AG04449 (cell line): Measurements from ENCODE around the gene TMEM129.

Experiments used
- CTCF ChIA-PET: fragments of 350-600 bp; formaldehyde crosslinking; extraction: SDS; loops from one replicate; lab custom pipeline; 2021; ENCODE audit warnings: antibody characterized with exemption; lab: Yijun Ruan, JAX
- POLR2A ChIA-PET: fragments of 400-600, 350-600 bp; formaldehyde crosslinking; extraction: SDS; loops from one replicate; lab custom pipeline; 2020; ENCODE audit warnings: antibody characterized with exemption, inconsistent platforms; lab: Yijun Ruan, JAX
- DNase-seq: peaks from one replicate; pipeline ENCODE4 v3.0.0-alpha.2; 2010; ENCODE audit warnings: low read depth, low spot score
- H3K4me3 ChIP-seq: 2 replicates; pipeline ENCODE4 v1.5.1; 2011; ENCODE audit warnings: low read depth, mild to moderate bottlenecking, control low read depth, low read length
- TF ChIP-seq, protein P1 (sequence below): IDR thresholded peaks from one replicate; pipeline ENCODE4 v1.5.1; 2011; ENCODE audit warnings: mild to moderate bottlenecking, moderate library complexity, low read length, control low read depth, inconsistent platforms; ENCODE audit not compliant: insufficient read depth; ENCODE audit errors: missing control alignments

Gene TMEM129

DNA sequence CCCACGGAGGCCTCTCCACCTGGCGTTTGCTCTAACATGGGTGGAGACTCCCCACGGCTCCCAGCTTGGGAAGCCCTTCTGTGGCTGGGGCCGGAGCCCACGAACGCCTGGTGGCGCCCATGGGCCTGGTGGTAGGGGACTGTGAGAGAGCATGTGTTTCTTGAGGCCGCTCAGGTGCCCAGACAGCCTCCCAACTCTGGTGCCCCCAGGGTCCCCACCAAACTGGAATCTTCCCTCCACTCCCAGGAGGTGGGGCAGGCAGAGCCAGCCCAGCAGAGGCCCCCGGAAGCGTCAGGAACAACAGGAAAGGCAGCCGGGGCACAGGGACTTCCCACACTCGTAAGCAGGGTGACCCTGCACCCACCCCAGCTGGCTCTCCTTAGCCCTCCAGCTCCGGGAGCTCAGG, 38.7 kb upstream of the TMEM129 start:
- POLR2A ChIA-PET, result no interaction called here

DNA sequence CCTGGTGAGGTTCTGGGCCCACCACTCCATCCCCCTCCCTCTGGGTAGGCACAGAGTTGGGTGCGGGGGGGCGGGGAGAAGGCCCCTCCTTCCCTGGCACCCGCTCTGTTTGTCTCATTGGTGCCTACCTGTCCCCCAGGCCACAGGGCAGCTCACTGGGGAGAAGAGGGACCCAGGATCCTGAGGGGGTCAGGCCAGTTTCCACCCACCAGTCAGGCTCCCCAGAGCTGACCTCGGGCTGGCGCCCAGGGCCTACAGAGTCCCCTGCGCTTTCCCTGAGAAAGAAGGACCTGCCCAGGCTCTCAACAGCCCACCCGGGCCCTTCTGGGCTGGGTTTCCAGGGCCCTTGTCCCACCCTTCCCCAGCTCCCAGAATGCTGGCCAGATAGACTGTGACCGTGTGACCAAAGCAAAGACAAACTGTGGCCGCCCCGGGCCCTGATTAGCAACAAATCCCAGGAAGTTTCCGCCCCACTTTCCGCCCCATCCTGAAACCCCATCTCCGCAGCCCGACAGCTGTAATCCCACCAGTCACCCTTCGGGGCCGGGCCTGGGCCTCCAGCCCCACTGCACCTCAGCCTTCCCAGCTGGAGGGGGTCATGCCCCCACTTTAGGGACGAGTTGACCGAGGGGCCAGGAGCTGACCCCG, 38.2 kb upstream of the TMEM129 start:
- H3K4me3 ChIP-seq, result no peak overlapping the region
- TF ChIP-seq, protein P1, sequence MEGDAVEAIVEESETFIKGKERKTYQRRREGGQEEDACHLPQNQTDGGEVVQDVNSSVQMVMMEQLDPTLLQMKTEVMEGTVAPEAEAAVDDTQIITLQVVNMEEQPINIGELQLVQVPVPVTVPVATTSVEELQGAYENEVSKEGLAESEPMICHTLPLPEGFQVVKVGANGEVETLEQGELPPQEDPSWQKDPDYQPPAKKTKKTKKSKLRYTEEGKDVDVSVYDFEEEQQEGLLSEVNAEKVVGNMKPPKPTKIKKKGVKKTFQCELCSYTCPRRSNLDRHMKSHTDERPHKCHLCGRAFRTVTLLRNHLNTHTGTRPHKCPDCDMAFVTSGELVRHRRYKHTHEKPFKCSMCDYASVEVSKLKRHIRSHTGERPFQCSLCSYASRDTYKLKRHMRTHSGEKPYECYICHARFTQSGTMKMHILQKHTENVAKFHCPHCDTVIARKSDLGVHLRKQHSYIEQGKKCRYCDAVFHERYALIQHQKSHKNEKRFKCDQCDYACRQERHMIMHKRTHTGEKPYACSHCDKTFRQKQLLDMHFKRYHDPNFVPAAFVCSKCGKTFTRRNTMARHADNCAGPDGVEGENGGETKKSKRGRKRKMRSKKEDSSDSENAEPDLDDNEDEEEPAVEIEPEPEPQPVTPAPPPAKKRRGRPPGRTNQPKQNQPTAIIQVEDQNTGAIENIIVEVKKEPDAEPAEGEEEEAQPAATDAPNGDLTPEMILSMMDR, result no peak
- ChIA-PET CTCF (interaction anchor here (1.1 to 4.5 kb wide), 3 partner anchors 12 to 66 kb away, joined by 4 to 20 read pairs (median 4); no protein-coding TSS in a partner anchor), POLR2A (no interaction called here)
- DNase-seq, result no peak

More for the DNA sequence above, 38.7 kb upstream of the TMEM129 start:
- TF ChIP-seq, protein P1, result no peak
- DNase-seq, result no peak
- CTCF ChIA-PET, result interaction anchor here (1.7 to 4.5 kb wide), 2 partner anchors 12 to 50 kb away, joined by 4 to 20 read pairs; no protein-coding TSS in a partner anchor
- H3K4me3 ChIP-seq, result no peak overlapping the region

DNA sequence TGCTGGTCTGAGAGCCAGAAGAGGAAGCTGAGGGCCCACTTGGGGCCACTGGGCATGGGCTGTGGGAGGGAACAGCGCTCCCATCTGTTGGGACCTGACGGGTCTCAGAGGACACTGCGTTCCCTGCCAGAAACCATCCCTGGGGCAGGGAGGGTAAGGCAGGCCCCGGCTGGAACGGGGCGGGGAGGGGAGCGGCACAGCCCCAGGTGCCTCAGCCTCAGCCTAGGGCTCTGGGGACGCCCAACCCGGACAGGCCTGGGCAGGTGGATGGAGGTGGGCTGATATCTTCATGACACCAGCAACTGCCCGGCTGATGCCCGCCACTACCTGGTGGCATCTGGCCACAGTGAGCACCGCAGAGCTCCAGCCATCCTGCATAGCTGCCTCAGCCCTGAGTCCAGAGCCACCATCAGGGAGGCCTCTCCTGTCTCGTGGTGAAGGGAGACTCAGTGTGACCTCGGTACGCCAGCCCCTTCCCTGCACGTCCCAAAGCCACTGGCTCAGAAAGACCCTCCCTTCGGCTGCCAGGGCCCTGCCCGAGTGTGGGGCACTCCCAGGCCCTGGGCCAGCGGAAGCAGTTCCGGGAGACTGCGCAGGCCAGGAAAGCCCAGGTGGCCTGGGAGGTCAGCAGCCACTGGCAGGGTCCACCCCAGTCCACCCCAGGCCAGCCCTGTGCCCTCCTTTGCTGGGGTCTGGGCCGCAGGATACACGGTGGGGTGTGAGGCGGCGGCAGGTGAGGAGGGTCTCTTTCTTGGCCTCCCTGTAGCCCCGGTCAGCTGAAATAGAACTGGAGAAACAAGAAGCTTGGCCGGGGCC, 37.4 kb upstream of the TMEM129 start:
- no peak overlapping the region for H3K4me3 ChIP-seq
- ChIA-PET POLR2A (no interaction called here), CTCF (interaction anchor here (1.1 to 4.5 kb wide), 3 partner anchors 11 to 65 kb away, joined by 4 to 20 read pairs (median 4); no protein-coding TSS in a partner anchor)
- TF ChIP-seq, protein P1, result no peak
- no peak for DNase-seq

DNA sequence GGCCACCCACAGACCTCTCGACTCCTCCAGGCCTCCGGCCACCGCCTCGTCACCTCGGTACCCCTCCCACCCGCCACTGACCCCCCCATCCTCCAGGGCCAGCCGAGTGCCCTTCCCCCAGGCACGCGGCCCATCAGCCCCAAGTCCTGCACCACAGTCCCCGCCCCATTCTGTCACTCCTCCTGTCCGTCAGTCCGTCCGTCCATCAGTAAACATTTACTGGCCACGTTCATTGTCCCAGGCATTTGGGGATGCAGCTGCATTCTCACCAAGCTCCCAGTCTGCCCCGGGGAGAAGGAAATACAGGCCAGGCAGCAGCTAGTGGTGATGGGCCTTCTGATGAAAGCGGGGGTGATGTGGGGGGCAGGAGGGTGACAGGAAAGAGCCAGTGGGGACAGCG, 36.7 kb upstream of the TMEM129 start:
- TF ChIP-seq, protein P1, result no peak
- POLR2A ChIA-PET, result no interaction called here
- no peak for DNase-seq
- CTCF ChIA-PET, result interaction anchor here (4.5 kb wide), 1 partner anchor 10 kb away, joined by 20 read pairs; no protein-coding TSS in a partner anchor
- H3K4me3 ChIP-seq, result no peak overlapping the region

DNA sequence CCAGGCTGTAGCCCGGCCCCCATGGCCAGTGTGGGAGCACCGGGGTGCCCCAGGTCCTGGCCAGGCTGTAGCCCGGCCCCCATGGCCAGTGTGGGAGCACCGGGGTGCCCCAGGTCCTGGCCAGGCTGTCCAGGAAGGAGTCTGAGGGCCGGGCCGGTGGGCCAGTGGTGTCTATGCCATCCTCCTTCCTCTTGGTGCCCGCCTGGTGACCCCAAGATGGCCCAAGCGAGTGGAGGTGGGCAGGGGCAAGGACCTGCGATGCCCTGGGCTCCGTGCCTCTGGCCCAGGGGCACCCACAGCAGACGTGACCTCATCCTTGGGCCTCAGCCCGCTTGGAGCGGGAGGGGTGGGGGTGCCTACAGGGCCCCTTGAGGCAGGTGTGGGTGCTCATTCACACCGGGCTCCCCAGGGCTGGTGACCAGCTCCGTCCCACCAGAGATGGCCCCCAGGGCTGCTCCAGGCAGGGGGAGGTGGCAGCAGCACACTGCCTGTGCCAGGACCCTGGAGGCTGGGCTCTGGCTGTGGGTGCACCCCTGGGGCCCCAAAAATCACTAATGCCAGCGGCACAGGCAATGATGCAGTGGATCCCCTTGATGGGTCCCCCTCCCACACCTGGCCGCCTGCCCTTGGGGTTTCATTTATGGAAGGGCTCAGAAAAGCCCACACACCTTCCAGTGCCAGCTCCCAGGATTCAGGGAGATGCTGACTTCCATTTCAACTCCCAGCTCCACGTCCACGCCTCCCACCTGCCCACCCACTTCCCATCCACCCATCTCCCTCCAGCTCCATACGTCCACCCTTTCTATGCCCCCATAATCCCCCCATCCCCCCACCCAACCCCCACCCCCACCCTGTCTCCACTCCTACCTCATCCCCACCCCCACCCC, 36.0 kb upstream of the TMEM129 start:
- TF ChIP-seq, protein P1, result no peak
- ChIA-PET POLR2A (no interaction called here), CTCF (interaction anchor here (0.7 to 4.5 kb wide), 3 partner anchors 10 to 53 kb away, joined by 3 to 20 read pairs (median 8); no protein-coding TSS in a partner anchor)
- no peak for DNase-seq
- no peak overlapping the region for H3K4me3 ChIP-seq
